OCI-LY7 (cell line): ENCODE results near the gene THUMPD3. TPM values are rescaled to one million over a fixed set of nuclear protein-coding genes. Genes with fewer than 3 reads are reported as not detected.

Source experiments
- BruUV-seq: library from RNA; stranded (reverse); fragments of 400-500 nt; replicated peaks from 2 replicates; lab custom pipeline; 2021; lab: Mats Ljungman, UMichigan
- CTCF ChIA-PET: fragments of 300-600 bp; sonication (Branson Sonifier 250); formaldehyde crosslinking; loops from one replicate; lab custom pipeline; 2022; ENCODE audit warnings: antibody characterized with exemption; ENCODE audit not compliant: unreplicated experiment; lab: Charles Lee
- POLR2A ChIA-PET: fragments of 300-600 bp; sonication (Branson Sonifier 250); formaldehyde crosslinking; loops from one replicate; lab custom pipeline; 2022; ENCODE audit warnings: antibody characterized with exemption; lab: Charles Lee
- DNase-seq: peaks from one replicate; pipeline ENCODE4 v3.0.0-alpha.2; 2015; ENCODE audit warnings: low spot score
- H2AFZ ChIP-seq: fragments of 200-600 bp; sonication (generic), shearing (Covaris generic); 2 replicates; pipeline ENCODE4 v1.6.1; 2014; ENCODE audit warnings: mild to moderate bottlenecking, antibody characterized with exemption, low read length, moderate library complexity
- H3K27ac ChIP-seq: fragments of 200-600 bp; sonication (generic); 2 replicates; pipeline ENCODE4 v1.5.1; 2014; ENCODE audit warnings: mixed run types, low read depth, mild to moderate bottlenecking, moderate library complexity, low read length, inconsistent platforms; ENCODE audit not compliant: poor library complexity, severe bottlenecking
- H3K36me3 ChIP-seq: fragments of 200-600 bp; sonication (generic); 2 replicates; pipeline ENCODE4 v1.6.1; 2014; ENCODE audit warnings: mild to moderate bottlenecking, antibody characterized with exemption, low read length, moderate library complexity, mixed read lengths; ENCODE audit not compliant: insufficient read depth
- H3K4me1 ChIP-seq: fragments of 200-600 bp; sonication (generic); 2 replicates; pipeline ENCODE4 v1.5.1; 2014; ENCODE audit warnings: mild to moderate bottlenecking, low read length; ENCODE audit not compliant: insufficient read depth, poor library complexity, severe bottlenecking
- H3K4me2 ChIP-seq: fragments of 200-600 bp; sonication (generic); 2 replicates; pipeline ENCODE4 v1.6.1; 2014; ENCODE audit warnings: mild to moderate bottlenecking, low read length
- H3K4me3 ChIP-seq: fragments of 200-600 bp; sonication (generic); 2 replicates; pipeline ENCODE4 v1.5.1; 2014; ENCODE audit warnings: mild to moderate bottlenecking, low read depth, low read length; ENCODE audit not compliant: poor library complexity, severe bottlenecking
- H3K79me2 ChIP-seq: fragments of 200-600 bp; sonication (generic); 2 replicates; pipeline ENCODE4 v1.6.1; 2016; ENCODE audit warnings: low read depth, mild to moderate bottlenecking, low read length, moderate library complexity, mixed read lengths; ENCODE audit not compliant: insufficient read depth
- H3K9me2 ChIP-seq: fragments of 200-600 bp; sonication (generic); 2 replicates; pipeline ENCODE4 v1.6.1; 2016; ENCODE audit warnings: mild to moderate bottlenecking, low read length, mixed read lengths; ENCODE audit not compliant: insufficient read depth
- H3K9me3 ChIP-seq: fragments of 200-600 bp; sonication (generic); 2 replicates; pipeline ENCODE4 v1.6.1; 2014; ENCODE audit warnings: mild to moderate bottlenecking, mixed run types, low read length, mixed read lengths
- H4K20me1 ChIP-seq: fragments of 200-600 bp; sonication (generic); 2 replicates; pipeline ENCODE4 v1.6.1; 2014; ENCODE audit warnings: mild to moderate bottlenecking, antibody characterized with exemption, low read length, moderate library complexity, mixed read lengths; ENCODE audit not compliant: insufficient read depth
- EZH2phosphoT487 ChIP-seq: fragments of 200-600 bp; sonication (generic); IDR thresholded peaks from 2 replicates; pipeline ENCODE4 v1.6.1; 2018; ENCODE audit warnings: low read depth, borderline replicate concordance, mild to moderate bottlenecking, mixed run types, antibody characterized with exemption, low read length, moderate library complexity, mixed read lengths
- intact Hi-C: fragments of 100-400 bp; cut with micrococcal nuclease; formaldehyde crosslinking; loops from one replicate; pipeline ENCODE4 v1.10.0; 2022; ENCODE audit not compliant: unreplicated experiment
- total RNA-seq, 2 experiments: library from RNA; depleted of rRNA in 1 of 2; stranded (reverse); fragments of >200 nt in 1 of 2; shearing (Covaris generic) in 1 of 2; gene quantifications; 2 replicates each; pipeline ENCODE4 v1.2.3, GENCODE V29; 2014 to 2022
- TF ChIP-seq, protein P1 (sequence below): fragments of 200-600 bp; sonication (generic); conservative IDR thresholded peaks from 2 replicates; pipeline ENCODE4 v1.5.1; 2014; ENCODE audit warnings: mild to moderate bottlenecking, antibody characterized with exemption, low read length, moderate library complexity, mixed read lengths

Gene THUMPD3
- total RNA-seq, 2 experiments from 2014 or later, result 12.4 to 58.8 TPM

GRCh38 chr3:9385187-9386077, 22.6 kb downstream of the THUMPD3 start:
- ChIA-PET POLR2A (interaction anchor here (0.6 to 2.1 kb wide), 5 partner anchors 9 to 56 kb away, joined by 3 to 9 read pairs (median 5); no protein-coding TSS in a partner anchor), CTCF (no interaction called here)
- Histone ChIP-seq H3K9me2 (no peaks in the 10 kb centered on the region), H4K20me1 (peaks cover 19% of the 10 kb centered on the region; the same call in 1 of the 2 replicates), H3K36me3 (peaks cover 91% of the 10 kb centered on the region), H3K4me1 (no peaks in the 10 kb centered on the region), H3K4me3 (no peak overlapping the region), H2AFZ (no peak overlapping the region), H3K27ac (no peak overlapping the region), H3K4me2 (no peak overlapping the region), H3K9me3 (no peaks in the 10 kb centered on the region), H3K79me2 (peaks cover 23% of the 10 kb centered on the region; the same call in 1 of the 2 replicates)
- TSS peak; percentile 43 for BruUV-seq
- no peak for TF ChIP-seq EZH2phosphoT487
- TF ChIP-seq, protein P1, sequence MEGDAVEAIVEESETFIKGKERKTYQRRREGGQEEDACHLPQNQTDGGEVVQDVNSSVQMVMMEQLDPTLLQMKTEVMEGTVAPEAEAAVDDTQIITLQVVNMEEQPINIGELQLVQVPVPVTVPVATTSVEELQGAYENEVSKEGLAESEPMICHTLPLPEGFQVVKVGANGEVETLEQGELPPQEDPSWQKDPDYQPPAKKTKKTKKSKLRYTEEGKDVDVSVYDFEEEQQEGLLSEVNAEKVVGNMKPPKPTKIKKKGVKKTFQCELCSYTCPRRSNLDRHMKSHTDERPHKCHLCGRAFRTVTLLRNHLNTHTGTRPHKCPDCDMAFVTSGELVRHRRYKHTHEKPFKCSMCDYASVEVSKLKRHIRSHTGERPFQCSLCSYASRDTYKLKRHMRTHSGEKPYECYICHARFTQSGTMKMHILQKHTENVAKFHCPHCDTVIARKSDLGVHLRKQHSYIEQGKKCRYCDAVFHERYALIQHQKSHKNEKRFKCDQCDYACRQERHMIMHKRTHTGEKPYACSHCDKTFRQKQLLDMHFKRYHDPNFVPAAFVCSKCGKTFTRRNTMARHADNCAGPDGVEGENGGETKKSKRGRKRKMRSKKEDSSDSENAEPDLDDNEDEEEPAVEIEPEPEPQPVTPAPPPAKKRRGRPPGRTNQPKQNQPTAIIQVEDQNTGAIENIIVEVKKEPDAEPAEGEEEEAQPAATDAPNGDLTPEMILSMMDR, result no peak
- intact Hi-C loops, result no loop called here
- DNase-seq, result no peak

GRCh38 chr3:9386078-9386459, 23.2 kb downstream of the THUMPD3 start:
- no peak for DNase-seq
- Histone ChIP-seq H2AFZ (no peak overlapping the region), H3K4me3 (no peak overlapping the region), H3K36me3 (peaks cover 93% of the 10 kb centered on the region), H3K9me2 (no peaks in the 10 kb centered on the region), H3K9me3 (no peaks in the 10 kb centered on the region), H3K4me1 (no peaks in the 10 kb centered on the region), H3K4me2 (no peak overlapping the region), H3K79me2 (peaks cover 30% of the 10 kb centered on the region; the same call in 1 of the 2 replicates), H3K27ac (no peak overlapping the region), H4K20me1 (peaks cover 24% of the 10 kb centered on the region; the same call in 1 of the 2 replicates)
- POLR2A ChIA-PET, result interaction anchor here (0.6 to 1.0 kb wide), 2 partner anchors 10 to 55 kb away, joined by 5 to 9 read pairs; no protein-coding TSS in a partner anchor
- CTCF ChIA-PET, result no interaction called here
- BruUV-seq, result no TSS peak
- intact Hi-C loops, result no loop called here
- TF ChIP-seq, protein P1, result no peak
- no peak for TF ChIP-seq EZH2phosphoT487
